Cerebellar cortex (tissue), 1 donor: ENCODE measurements around the gene AKAP1.

Experiments
- DNase-seq: peaks from one replicate; pipeline ENCODE4 v3.0.0-alpha.2; 2015; ENCODE audit warnings: low spot score

The AKAP1 gene, protein sequence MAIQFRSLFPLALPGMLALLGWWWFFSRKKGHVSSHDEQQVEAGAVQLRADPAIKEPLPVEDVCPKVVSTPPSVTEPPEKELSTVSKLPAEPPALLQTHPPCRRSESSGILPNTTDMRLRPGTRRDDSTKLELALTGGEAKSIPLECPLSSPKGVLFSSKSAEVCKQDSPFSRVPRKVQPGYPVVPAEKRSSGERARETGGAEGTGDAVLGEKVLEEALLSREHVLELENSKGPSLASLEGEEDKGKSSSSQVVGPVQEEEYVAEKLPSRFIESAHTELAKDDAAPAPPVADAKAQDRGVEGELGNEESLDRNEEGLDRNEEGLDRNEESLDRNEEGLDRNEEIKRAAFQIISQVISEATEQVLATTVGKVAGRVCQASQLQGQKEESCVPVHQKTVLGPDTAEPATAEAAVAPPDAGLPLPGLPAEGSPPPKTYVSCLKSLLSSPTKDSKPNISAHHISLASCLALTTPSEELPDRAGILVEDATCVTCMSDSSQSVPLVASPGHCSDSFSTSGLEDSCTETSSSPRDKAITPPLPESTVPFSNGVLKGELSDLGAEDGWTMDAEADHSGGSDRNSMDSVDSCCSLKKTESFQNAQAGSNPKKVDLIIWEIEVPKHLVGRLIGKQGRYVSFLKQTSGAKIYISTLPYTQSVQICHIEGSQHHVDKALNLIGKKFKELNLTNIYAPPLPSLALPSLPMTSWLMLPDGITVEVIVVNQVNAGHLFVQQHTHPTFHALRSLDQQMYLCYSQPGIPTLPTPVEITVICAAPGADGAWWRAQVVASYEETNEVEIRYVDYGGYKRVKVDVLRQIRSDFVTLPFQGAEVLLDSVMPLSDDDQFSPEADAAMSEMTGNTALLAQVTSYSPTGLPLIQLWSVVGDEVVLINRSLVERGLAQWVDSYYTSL

DNA sequence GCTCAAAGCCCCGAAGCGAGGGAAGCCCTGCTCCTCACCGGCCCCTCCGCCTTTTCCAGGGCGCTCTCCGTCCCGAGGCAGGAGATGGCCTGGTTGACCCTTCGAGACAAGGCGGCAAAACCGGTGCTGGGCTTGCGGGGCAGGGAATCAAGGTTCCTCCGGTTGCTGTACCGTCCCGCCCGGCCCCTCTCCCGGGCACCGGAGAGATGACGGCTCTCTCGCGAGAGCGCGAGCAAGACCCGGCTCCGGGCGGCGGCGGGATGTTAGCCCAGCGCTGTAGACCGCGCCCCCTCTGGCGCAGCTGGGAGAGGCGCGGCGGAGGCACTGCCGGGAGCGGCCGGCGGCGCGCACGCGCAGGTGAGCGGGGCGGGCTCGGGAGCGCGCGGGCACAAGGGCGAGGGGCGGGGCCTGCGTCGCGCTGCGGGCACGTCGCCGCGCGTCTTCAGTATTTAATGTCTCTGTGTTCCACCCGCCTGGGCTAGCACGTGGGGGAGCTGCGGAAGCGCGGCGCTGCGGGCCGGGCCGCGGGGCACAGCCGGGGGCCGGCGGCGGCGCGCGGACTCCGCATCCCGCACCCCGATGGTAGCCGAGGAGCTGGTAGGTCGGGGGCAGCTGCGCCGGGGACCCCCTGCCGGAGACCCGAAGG, at the start of gene AKAP1:
Gene AKAP1, plus strand, starts transcription at position 445 of the 646 bp plus-strand sequence. CDS start 20,219 bp downstream, outside the sequence.
- peak; percentile 87 for DNase-seq

DNA sequence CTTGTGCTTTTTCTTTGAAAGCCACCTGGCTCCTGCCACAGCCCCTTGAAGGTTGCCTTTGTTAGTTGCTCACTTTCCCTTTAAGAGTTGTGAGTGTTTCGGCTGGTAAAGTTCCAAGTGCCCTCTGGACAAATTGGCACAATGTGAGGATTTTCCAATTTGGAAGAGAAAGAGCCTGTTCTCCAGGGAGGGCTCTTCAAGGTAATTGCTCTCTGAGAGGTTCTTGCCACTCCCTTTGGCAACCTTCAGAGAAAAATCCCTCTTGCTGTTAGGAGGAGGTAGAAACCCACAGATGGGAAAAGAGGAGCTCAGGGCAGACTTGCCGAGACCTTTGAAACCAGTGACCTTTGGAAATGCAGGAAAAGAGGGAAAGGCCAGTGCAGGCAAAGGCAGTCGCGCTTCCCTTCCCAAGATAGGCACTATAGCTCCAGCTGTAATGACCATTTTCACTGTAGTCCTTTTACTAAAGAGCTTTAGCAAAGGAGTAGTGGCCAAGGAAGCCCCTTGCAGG, 49.0 kb upstream of the AKAP1 start:
- DNase-seq: peak; percentile 55

DNA sequence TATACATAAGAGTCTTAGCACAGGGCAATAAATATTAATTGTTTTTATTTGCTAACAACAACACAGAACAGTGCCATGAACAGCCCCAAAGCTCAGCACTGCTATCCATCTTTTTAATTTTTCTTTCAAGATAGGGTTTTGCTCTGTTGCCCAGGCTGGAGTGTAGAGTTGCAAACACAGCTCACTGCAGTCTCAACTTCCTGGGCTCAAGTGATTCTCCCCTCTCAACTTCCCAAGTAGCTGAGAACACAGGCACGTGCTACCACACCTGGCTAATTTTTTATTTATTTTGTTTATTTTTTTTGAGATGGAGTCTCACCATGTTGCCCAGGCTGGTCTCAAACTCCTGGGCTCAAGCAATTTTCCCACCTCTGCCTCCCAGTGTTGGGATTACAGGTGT, 47.6 kb upstream of the AKAP1 start:
- no peak for DNase-seq

DNA sequence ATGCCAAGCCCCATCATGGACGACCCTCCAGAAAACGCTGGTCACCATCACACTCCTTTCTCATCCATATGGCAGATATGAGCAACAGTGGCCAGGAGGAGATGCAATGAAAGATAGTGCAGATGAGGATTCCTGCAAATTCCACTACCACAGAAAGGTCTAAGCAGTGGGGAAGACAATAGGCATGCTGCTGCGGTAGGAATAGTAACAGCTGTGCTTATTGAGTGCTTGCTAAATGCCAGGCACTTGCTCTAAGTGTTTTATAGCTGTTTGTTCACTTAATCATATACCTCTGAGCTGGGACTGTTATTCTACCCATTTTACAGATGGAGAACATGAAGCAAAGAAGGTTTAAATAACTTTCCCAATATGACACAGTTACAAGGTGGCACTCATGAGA, 46.6 kb upstream of the AKAP1 start:
- DNase-seq: no peak

DNA sequence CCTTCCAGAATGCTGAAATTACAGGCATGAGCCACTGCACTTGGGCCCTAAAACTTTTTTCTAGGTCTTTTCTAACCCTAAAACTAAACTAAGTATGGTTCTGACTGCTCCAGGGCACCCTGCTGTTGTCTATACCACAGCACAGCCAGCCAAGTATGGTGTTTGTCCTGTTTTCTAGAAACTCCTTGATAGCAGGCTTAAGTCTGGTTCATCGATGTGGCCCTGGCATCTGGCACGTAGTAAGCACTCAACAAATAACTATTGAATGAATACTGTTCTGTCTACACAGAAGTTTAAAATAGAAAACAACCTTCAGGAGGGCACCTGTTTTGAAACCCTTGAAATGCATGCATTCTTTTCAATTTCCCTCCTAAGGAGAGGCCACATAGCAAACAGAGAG, 44.5 kb upstream of the AKAP1 start:
- DNase-seq: no peak

DNA sequence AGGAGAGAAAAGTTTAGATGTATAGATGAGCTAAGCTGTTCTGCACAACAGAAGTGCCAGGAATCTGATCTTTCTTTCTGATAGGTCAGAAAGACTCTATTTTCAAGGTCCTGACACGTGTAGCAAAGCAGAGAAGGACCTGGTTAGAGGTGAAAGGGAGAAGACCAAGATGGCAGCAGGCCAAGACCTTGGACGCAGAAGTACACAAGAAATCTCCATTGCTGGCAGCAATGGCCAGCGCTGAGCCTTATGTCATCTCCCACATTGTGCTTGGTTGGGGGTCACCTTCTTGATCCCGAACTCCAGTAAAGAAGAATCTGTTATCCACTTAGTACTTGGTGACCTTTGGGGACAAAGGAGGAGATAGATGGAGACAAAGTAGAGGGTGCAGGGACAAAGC, 41.8 kb upstream of the AKAP1 start:
- no peak for DNase-seq

DNA sequence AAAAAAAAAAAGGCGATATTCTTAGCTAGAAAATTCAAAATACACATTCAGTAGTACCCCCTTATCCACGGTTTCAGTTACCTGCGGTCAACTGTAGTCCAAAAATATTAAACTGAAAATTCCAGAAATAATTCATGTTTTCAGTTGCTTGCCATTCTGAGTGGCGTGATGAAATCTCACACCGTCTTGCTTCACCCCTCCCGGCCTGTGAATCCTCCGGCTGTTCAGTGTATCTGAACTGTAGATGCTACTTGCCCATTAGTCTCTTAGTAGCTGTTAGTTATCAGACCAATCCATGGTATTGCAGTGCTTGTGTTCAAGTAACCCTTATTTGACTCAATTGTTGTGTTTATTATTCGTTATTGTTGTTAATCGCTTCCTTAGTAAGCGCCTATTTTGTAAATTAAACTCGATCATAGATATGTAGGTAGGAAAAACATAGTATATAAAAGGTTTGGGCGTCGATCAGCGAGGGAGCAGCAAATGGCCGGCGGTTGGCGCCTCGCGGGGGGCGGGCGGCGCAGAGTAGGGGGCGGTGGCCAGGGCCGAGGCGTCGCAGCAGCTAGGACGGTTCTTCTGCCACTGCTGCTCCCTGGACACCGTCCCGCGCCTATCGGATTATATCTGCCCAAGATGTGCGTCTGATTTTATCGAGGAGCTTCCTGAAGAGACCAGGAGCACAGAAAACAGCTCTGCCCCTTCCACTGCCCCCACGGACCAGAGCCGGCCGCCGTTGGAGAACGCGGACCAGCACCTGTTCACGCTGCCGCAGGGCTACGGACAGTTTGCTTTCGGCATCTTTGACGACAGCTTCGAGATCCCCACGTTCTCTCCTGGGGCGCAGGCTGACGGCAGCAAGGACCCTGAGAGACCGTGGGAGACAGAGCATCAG, 39.8 kb upstream of the AKAP1 start:
- DNase-seq: no peak

DNA sequence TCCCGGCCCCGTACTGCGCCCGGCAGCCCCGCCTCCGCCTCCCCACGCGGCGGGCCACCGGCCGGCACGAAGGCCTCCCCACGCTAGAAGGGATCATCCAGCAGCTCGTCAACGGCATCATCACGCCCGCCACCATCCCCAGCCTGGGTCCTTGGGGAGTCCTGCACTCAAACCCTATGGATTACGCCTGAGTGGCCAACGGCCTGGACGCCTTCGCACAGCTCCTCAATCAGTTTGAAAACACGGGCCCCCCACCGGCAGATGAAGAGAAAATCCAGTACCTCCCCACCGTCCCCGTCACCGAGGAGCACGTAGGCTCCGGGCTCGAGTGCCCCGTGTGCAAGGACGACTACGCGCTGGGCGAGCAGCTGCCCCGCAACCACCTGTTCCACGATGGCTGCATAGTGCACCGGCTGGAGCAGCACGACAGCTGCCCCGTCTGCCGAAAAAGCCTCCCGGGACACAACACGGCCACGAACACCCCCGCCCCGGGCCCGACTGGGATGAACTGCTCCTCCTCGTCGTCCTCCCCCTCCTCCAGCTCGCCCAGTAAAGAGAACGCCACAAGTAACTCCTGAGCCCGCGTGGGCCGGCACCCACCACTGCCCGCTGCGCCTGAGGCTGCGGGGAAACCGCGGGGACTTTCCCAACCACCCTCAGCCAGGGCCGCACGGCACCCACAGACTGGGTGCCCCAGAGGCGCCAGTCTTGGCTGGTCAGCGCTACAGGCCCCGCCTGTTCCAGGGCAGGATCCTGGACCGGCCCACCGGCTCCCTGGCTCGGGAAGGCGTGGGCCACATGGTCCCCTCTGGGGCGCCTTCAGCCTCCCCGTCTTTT, 39.0 kb upstream of the AKAP1 start:
- no peak for DNase-seq

DNA sequence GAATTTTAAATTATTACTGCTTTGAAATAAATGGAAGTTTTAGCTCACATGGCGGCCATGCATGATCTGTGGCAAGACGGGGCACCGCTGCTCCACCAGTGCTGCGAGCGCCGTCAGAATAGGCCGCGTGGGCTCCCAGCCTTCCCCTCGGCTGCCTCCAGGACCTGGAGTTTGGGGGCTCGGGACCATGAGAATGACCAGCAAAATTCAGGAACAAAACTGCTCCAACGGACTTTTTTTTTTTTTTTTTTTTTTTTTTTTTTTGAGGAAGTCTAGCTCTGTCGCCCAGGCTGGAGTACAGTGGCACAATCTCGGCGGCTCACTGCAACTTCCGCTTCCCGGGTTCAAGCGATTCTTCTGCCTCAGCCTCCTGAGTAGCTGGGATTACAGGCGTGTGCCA, 38.3 kb upstream of the AKAP1 start:
- DNase-seq: no peak

DNA sequence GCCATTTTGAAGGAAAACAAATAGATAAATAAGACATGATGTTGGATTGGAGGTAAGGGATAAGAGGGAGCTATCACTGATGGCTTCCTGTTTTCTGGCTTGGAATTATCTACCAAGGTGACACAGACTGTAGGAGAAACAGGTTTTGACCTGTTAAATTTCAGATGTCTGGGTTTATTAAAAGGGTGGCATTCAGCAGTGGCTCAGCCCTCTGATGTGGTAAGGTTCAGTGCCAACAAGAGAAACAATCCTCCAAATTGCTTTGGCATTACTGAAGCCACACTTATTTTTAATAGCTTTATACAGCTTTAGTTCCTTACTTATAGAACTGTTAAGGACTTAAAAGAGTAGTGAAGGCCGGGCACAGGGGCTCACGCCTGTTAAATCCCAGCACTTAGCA, 37.0 kb upstream of the AKAP1 start:
- DNase-seq: no peak

DNA sequence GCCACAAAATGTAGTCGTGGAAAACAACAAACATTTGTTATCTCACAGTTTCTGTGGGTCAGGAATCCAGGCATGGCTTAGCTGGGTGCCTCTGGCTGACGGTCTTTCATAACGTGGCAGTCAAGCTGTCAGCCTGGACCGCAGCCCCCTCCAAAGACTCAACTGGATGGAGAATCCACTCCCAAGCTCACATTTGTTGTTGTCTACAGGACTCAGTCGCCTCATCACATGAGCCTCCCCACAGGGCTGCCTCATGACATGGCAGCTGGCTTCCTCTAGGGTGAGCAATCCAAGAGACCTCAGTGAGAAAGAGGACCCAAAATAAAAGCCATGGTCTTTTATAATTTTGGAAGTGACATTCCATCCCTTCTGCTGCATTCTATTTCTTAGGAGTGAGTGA, 34.7 kb upstream of the AKAP1 start:
- peak; percentile 15 for DNase-seq

DNA sequence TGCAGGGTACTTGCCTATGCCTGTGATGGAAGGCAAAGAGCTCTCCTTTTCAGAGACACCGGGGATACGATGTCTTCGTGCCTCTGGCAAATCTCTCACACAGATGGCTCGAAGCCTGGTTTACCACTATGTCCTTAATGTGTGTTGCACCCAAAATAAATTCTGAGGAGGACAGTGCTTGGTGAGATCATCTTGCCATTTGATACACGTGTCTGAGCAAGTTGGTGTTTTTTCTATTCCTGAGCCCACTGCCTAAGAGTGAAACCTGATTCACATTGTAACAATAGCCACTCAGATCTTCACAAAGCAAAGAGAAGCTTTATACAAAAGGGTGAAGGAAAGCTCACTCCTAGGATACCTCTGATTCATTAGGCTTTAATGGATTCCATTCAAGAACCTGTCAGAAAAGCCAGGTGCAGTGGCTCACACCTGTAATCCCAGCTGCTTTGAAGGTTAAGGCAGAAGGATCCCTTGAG, 33.1 kb upstream of the AKAP1 start:
- DNase-seq: no peak

DNA sequence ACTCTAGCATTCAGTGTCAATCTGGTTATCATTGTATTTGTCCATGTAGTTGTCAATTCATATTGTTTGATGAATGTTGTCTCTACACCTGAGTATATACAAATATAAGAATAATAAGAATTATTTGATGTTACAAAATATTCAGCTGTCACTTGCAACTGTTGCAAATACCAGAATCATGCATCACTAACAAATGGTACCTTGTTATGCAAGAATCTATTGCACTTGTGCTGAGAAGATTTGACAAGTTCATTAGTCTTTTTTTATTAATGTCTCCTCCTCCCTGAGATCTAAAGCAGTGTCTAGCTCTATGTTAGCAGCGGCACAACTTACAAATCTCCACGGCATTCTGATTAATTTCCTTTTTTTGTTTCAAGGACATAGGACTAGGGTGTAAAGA, 22.2 kb upstream of the AKAP1 start:
- no peak for DNase-seq

DNA sequence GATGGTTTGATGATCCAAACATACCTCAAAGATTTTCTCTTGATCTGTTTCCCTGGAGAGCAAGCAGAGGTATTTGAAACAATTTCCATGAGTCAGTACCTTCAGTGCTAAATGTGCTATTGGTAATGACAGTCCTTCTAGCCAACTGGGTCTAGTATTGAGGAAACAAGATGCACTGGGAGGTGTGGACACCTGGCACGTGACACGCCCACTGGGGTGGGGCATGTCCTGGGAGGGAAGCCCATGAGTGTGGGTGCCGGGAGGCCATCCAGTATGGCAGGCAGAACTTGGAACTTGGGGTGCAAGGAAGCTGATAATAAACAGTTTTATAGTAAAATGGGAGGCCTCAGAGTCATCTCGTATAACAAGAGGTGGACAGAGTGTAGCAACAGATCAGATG, 17.9 kb upstream of the AKAP1 start:
- DNase-seq: no peak

DNA sequence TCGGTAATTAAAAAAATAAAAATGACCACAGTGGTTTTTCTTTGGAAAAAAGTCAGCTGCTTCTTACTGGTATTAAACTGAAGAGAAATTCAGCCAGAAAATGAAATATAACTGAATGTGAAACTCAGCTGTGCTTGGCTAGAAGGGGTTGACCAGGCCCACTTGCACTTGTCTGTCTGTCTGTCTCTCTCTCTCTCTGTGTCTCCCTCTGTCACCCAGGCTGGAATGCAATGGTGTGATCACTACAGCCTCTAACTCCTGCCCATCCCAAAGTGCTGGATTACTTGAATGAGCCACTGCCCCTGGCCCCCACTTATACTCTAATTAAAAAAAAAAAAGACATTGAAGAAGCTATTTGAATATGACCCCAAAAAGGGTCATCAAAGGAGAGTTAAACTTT, 17.3 kb upstream of the AKAP1 start:
- no peak for DNase-seq

DNA sequence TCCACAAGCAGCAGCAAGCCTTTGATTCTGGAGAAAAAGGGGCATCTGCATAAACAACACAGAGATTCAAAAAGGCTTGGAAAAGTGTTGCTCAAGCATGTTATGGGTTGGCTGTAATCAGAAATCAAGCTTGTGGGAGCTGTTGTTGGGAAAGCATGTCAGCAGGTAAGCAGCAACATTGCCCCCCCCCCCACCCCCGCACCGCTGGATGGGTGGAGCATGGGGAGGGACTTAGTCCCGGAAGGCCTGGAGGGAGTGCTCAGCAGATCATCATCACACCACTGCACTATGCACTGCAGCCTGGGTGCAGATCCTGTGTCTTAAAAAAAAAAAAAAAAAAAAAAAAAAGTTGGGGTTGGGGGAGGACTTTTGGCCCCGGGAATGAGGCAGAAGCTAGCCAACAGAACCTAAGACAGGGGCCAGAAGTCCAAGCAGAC, 16.8 kb upstream of the AKAP1 start:
- DNase-seq: no peak

DNA sequence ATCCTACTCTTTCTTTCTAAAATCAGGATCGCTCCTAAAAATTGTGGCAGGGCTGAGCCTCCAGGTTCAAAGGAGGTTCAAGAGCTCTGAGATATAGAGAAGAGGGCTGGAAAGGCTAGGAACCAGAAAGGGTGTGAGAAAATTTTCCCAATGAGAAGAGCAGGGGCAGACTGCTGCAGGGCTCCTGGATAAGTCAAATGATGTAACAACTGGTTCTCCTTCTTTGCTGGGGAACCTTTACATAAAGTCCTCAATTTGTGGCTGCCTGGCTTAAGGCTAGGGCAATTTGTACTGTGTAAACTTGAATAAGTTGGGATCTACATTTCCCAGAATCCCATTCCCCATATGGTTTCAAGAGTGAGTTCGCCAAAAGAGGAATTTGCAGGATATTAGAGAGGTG, 16.3 kb upstream of the AKAP1 start:
- no peak for DNase-seq

DNA sequence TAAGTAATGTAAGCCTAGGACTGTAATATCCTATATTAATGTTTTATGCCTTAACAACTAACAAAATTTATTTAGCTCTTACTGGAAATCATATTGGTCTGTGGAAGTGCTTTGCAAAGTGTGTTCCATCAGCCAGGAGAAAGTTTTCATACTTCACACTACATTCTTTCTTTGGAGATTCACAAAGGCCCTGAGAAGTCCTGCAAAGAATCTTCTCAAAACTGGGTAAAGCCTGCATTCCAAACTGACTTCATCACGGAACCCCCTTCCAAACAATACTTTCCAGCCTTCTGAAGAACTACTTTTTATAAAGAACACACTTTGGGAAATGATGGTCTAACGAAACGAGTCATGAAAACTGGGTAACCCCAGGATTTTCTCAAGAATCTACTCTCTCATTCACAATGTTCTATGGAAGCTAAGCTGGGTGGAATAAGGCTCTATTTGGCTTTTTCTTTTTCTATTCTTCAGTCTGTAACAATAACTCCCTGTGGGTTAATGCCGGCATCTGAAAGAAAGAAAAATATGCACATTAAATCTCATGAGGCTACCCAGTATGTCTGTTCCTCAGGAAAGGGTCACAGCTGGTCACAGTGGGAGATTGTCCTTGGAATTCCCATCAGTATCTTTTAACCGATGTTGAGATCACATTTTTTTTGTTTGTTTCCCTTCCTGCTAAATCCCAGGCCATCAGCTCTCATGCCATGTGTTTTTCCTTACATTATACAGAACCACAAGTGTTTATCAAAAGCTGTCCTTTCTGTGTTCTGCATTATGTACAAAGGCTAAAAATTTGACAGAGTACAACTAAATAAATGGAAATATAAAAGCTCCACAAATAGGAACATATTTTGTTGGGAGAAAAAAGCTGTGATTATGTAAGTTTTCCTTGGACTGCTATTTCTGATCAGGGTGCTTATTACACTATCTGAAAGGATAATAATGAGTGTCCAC, 12.8 kb upstream of the AKAP1 start:
- DNase-seq: no peak

DNA sequence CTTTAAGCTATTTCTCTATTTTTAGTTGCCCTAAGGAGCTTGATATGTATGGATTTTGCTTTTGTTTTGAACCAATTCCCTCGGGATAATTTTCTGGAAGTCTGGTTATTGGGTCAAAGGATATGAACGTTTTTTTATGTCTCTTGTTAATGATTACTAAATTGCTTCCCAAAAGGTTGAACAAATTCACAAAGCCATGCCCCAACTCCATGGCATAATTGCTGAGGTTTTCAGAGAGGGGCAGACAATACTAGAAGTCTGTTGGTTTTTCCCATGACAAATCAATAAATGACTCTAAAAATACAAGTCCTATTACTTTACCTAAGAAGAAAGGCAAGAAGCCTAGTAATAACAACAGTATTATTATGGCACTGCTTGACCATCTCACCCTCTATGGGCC, 11.4 kb upstream of the AKAP1 start:
- DNase-seq: no peak
